Pancreas (tissue), 10 donors: ENCODE results near the gene SAYSD1. TPM values are rescaled to one million over a fixed set of nuclear protein-coding genes. Genes with fewer than 3 reads are reported as not detected.
A peak's percentile ranks its signal among the peaks of the same experiment; 100 is the strongest.

ENCODE experiments used
- ATAC-seq, 4 donors: fragments of 200-7000 bp; cut with Tn5 transposase; one replicate each; pipeline versions ENCODE4 v1.8.0 to v1.9.1; 2020; ENCODE audit warnings: mild to moderate bottlenecking in 4 of 4, moderate library complexity in 4 of 4
- DNase-seq, 6 donors: peaks; one replicate each; pipeline ENCODE4 v3.0.0-alpha.2; 2020
- FAIRE-seq: peaks from 2 replicates; lab custom pipeline; 2012; peaks lifted over from hg19 to GRCh38; lab: Jason Lieb, UNC
- H3K27ac ChIP-seq, 4 donors: fragments of 200-600 bp; sonication (generic); 1 replicate in 3 of 4; 2 replicates in 1 of 4; pipeline versions ENCODE4 v1.5.0 to v1.8.0; 2020
- H3K27me3 ChIP-seq, 4 donors: fragments of 200-600 bp; one replicate each; pipeline ENCODE4 v1.8.0; 2021
- H3K36me3 ChIP-seq, 3 donors: fragments of 200-600 bp; sonication (generic) in 1 of 3; one replicate each; pipeline versions ENCODE4 v1.5.0 to v1.8.0; 2020 to 2021
- H3K4me1 ChIP-seq, 3 donors: fragments of 200-600 bp; one replicate each; pipeline ENCODE4 v1.8.0; 2021
- H3K4me3 ChIP-seq, 4 donors: fragments of 200-600 bp; sonication (generic) in 2 of 4; one replicate each; pipeline versions ENCODE4 v1.5.0 to v1.8.0; 2020 to 2021
- H3K9me3 ChIP-seq, 4 donors: fragments of 200-600 bp; one replicate each; pipeline ENCODE4 v1.8.0; 2021
- CTCF ChIP-seq, 4 donors: fragments of 200-600 bp; sonication (generic) in 3 of 4; IDR thresholded peaks; one replicate each; pipeline versions ENCODE4 v1.5.0 to v1.8.0; 2021; ENCODE audit warnings: antibody characterized with exemption in 4 of 4
- WGBS, 2 donors: extraction: QIAGEN DNeasy Blood & Tissue Kit; methylation state at CpG; one replicate each; pipeline ENCODE4 v1.1.7; 2013; 5-methylcytosine and 5-hydroxymethylcytosine counted together
- intact Hi-C, 3 donors: fragments of 100-400 bp; cut with DNase I; formaldehyde crosslinking; loops; one replicate each; pipeline versions ENCODE4 v1.11.1 to v1.14.2; 2022
- polyA plus RNA-seq, 2 donors: library from polyadenylated mRNA; stranded (reverse); fragments of 200-250 nt; gene quantifications; one replicate each; pipeline ENCODE4 v1.2.3, GENCODE V29; 2013
- total RNA-seq, 6 donors: library from RNA; stranded (reverse); fragmentation: NEBNext Ultra II Directional in 4 of 6; extraction: Animal tissue kit (Norgen Biotek cat#: 25700) in 4 of 6; gene quantifications; one replicate each; pipeline versions ENCODE4 v1.2.1 to v1.2.4, GENCODE V29; 2021 to 2023
- donor health status: healthy with polysubstance abuse.
- donor health status: DM: no; HTN: no; CAD: no; lungs with moderate emphysema.
- donor health status: DM: no; HTN: no; CAD: no.
- donor health status: control.
- donor health status: control.
- donor health status: Bipolar disorder and iron deficiency.
- donor health status: DM: yes; HTN: yes; CAD: no.
- donor health status: DM: no; HTN: no; CAD: no.
- donor health status: DM: no; HTN: no; CAD: no.
- donor health status: DM: yes; HTN: yes; CAD: no.

SAYSD1 gene
- total and polyA plus RNA-seq, 8 donors = 5.8 to 12.4 (median 8.7) TPM

GRCh38 chr6:39072830-39073229, 42.2 kb downstream of the SAYSD1 start:
- DNase-seq = peak in 1 of 6 donors; percentile 30
- ATAC-seq = no peak
- Histone ChIP-seq H3K4me1 (no peaks in the 10 kb centered on the region), H3K27me3 (no peaks in the 10 kb centered on the region), H3K4me3 (no peak overlapping the region), H3K9me3 (no peaks in the 10 kb centered on the region), H3K27ac (no peak overlapping the region), H3K36me3 (no peaks in the 10 kb centered on the region)
- FAIRE-seq = no peak
- 94 to 95% methylated on average over 9 of the region's 9 CpGs for WGBS, 2 donors
- intact Hi-C loops = no loop called here
- TF ChIP-seq CTCF (IDR thresholded peaks at IDR 0.05) = no peak

GRCh38 chr6:39068391-39068790, 46.6 kb downstream of the SAYSD1 start:
- no peaks in the 10 kb centered on the region for H3K36me3 ChIP-seq
- no peak for TF ChIP-seq CTCF (IDR thresholded peaks at IDR 0.05)
- DNase-seq (peak in 1 of 6 donors; percentile 32), FAIRE-seq (no peak), ATAC-seq (no peak)
- H3K9me3 ChIP-seq = no peaks in the 10 kb centered on the region
- H3K27me3 ChIP-seq = no peaks in the 10 kb centered on the region
- 80 to 84% methylated on average over 7 of the region's 7 CpGs for WGBS, 2 donors
- no peak overlapping the region for H3K4me3 ChIP-seq
- H3K27ac ChIP-seq = no peak overlapping the region
- intact Hi-C loops = no loop called here
- H3K4me1 ChIP-seq = no peaks in the 10 kb centered on the region

- no peak for FAIRE-seq
- no peak overlapping the region for H3K27ac ChIP-seq
- H3K27me3 ChIP-seq = no peaks in the 10 kb centered on the region
- WGBS, 2 donors = 94 to 100% methylated on average over 8 of the region's 8 CpGs
- intact Hi-C loops = no loop called here
- ATAC-seq = no peak
- H3K9me3 ChIP-seq = no peaks in the 10 kb centered on the region
- no peaks in the 10 kb centered on the region for H3K36me3 ChIP-seq
- no peak for TF ChIP-seq CTCF (IDR thresholded peaks at IDR 0.05)
- H3K4me3 ChIP-seq = no peak overlapping the region
- H3K4me1 ChIP-seq = no peaks in the 10 kb centered on the region
- no peak for DNase-seq
Measured at GRCh38 chr6:39065561-39065960, 49.4 kb downstream of the SAYSD1 start.

GRCh38 chr6:39063526-39063925, 51.5 kb downstream of the SAYSD1 start:
- no peaks in the 10 kb centered on the region for H3K9me3 ChIP-seq
- 50 to 61% methylated on average over 1 of the region's 1 CpG for WGBS, 2 donors
- no peak overlapping the region for H3K4me3 ChIP-seq
- no peaks in the 10 kb centered on the region for H3K27me3 ChIP-seq
- no peak for TF ChIP-seq CTCF (IDR thresholded peaks at IDR 0.05)
- ATAC-seq (no peak), DNase-seq (no peak), FAIRE-seq (no peak)
- intact Hi-C loops = no loop called here
- H3K4me1 ChIP-seq = no peaks in the 10 kb centered on the region
- H3K27ac ChIP-seq = no peak overlapping the region
- H3K36me3 ChIP-seq = no peaks in the 10 kb centered on the region

- Histone ChIP-seq H3K27ac (no peak overlapping the region), H3K27me3 (no peaks in the 10 kb centered on the region), H3K4me3 (no peak overlapping the region), H3K36me3 (no peaks in the 10 kb centered on the region), H3K9me3 (no peaks in the 10 kb centered on the region), H3K4me1 (no peaks in the 10 kb centered on the region)
- no peak for FAIRE-seq
- WGBS, 2 donors = 75 to 81% methylated on average over 10 of the region's 10 CpGs
- peak in 2 of 4 donors; percentile 32 to 35 for ATAC-seq
- no peak for DNase-seq
- intact Hi-C loops = no loop called here
- no peak for TF ChIP-seq CTCF (IDR thresholded peaks at IDR 0.05)
Measured at GRCh38 chr6:39062014-39062740, 52.8 kb downstream of the SAYSD1 start.
